T-helper 2 cell (primary cell): Measurements from ENCODE around the gene CACNB4.
"Not testable (repeated sequence)": the region's sequence is repeated elsewhere in the genome, so short reads cannot be mapped to it uniquely, and the experiment has no call there.

Source experiments
- DNase-seq, 5 experiments: peaks; one replicate each; pipeline versions ENCODE4 v3.0.0 to v3.0.0-alpha.2; 2012 to 2022

The CACNB4 gene

GRCh38 chr2:151899156-151899555 lies 199.7 kb downstream of the CACNB4 start:
- no peak for DNase-seq

GRCh38 chr2:151891566-151892194 lies 207.2 kb downstream of the CACNB4 start:
- DNase-seq, result no peak

GRCh38 chr2:151887164-151887563 lies 211.7 kb downstream of the CACNB4 start:
- no peak for DNase-seq

GRCh38 chr2:151886241-151886640 lies 212.6 kb downstream of the CACNB4 start:
- no peak for DNase-seq

- DNase-seq, result no peak
Observed at GRCh38 chr2:151882786-151883445, 215.9 kb downstream of the CACNB4 start.

- DNase-seq, result no peak
Observed at GRCh38 chr2:151881342-151881741, 217.5 kb downstream of the CACNB4 start.

GRCh38 chr2:151880586-151880985 lies 218.3 kb downstream of the CACNB4 start:
- no peak for DNase-seq

GRCh38 chr2:151878655-151879563 lies 219.9 kb downstream of the CACNB4 start:
- peak in 1 of 5 experiments; percentile 19 for DNase-seq

- DNase-seq, result no peak
Observed at GRCh38 chr2:151878204-151878603, 220.6 kb downstream of the CACNB4 start.

- DNase-seq, result not testable (repeated sequence)
Observed at GRCh38 chr2:151875631-151876030, 223.2 kb downstream of the CACNB4 start.

- no peak for DNase-seq
Observed at GRCh38 chr2:151872463-151872862, 226.4 kb downstream of the CACNB4 start.

- no peak for DNase-seq
Observed at GRCh38 chr2:151869291-151869690, 229.6 kb downstream of the CACNB4 start.

- DNase-seq, result no peak
Observed at GRCh38 chr2:151862700-151863099, 236.1 kb downstream of the CACNB4 start.

- DNase-seq, result no peak
Observed at GRCh38 chr2:151861174-151861573, 237.7 kb downstream of the CACNB4 start.

GRCh38 chr2:151860613-151861146 lies 238.2 kb downstream of the CACNB4 start:
- no peak for DNase-seq

- no peak for DNase-seq
Observed at GRCh38 chr2:151860210-151860609, 238.6 kb downstream of the CACNB4 start.

GRCh38 chr2:151857650-151858049 lies 241.2 kb downstream of the CACNB4 start:
- DNase-seq, result peak in 1 of 5 experiments; percentile 5

- no peak for DNase-seq
Observed at GRCh38 chr2:151855111-151855510, 243.7 kb downstream of the CACNB4 start.

- DNase-seq, result no peak
Observed at GRCh38 chr2:151853070-151853758, 245.6 kb downstream of the CACNB4 start.

GRCh38 chr2:151852260-151853069 lies 246.4 kb downstream of the CACNB4 start:
- DNase-seq, result no peak

GRCh38 chr2:151851761-151852160 lies 247.1 kb downstream of the CACNB4 start:
- no peak for DNase-seq
